C4-2B (cell line): ENCODE data around the gene GPC5.
"Not testable (repeated sequence)": the region's sequence is repeated elsewhere in the genome, so short reads cannot be mapped to it uniquely, and the experiment has no call there.

ENCODE experiments used
- H3K27ac ChIP-seq: fragments of 450-650 bp; 2 replicates; pipeline ENCODE4 v1.5.1; 2017
- ZFX ChIP-seq: fragments of 450-650 bp; IDR thresholded peaks from 2 replicates; pipeline ENCODE4 v1.6.1; 2017
- TF ChIP-seq, protein P1 (sequence below): fragments of 450-650 bp; conservative IDR thresholded peaks from 2 replicates; pipeline ENCODE4 v1.5.1; 2017; ENCODE audit warnings: mild to moderate bottlenecking

GPC5 gene

DNA sequence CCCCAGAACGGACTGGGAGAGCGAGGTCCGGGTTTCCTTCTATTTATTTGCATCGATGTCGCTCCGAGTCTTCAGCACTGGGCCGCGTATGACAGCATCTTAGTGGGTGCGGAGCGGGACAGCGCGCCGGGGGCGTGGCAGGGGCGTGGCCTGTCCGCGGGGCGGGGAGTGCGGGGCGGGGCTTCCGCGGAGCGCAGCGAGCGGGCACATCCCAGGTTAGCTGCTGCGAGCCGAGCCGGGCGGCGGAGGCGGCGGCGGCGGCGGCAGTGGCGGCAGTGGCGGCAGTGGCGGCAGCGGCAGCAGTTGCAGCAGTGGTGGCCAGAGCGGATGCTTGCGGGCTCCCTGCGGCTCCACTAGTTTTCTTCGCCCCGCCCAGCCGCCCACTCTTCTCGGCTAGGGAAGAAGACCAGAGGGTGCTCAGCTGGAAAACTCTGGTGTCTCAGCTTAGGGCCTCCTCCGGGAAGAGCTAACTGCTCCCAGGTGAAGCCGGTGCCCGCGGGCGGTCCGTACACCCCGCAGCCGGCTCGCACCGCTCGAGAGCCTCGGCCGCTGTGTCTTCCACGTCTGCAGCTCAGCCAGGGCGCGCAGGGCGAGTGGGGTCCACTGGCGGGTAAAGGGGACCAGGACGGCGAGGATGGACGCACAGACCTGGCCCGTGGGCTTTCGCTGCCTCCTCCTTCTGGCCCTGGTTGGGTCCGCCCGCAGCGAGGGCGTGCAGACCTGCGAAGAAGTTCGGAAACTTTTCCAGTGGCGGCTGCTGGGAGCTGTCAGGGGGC, at the start of gene GPC5:
Gene GPC5 (plus strand): TSS at position 209 of the 776 bp plus-strand sequence.
- H3K27ac ChIP-seq, result no peak within 1 kb of the TSS
- TF ChIP-seq ZFX, result no peak
- TF ChIP-seq, protein P1, sequence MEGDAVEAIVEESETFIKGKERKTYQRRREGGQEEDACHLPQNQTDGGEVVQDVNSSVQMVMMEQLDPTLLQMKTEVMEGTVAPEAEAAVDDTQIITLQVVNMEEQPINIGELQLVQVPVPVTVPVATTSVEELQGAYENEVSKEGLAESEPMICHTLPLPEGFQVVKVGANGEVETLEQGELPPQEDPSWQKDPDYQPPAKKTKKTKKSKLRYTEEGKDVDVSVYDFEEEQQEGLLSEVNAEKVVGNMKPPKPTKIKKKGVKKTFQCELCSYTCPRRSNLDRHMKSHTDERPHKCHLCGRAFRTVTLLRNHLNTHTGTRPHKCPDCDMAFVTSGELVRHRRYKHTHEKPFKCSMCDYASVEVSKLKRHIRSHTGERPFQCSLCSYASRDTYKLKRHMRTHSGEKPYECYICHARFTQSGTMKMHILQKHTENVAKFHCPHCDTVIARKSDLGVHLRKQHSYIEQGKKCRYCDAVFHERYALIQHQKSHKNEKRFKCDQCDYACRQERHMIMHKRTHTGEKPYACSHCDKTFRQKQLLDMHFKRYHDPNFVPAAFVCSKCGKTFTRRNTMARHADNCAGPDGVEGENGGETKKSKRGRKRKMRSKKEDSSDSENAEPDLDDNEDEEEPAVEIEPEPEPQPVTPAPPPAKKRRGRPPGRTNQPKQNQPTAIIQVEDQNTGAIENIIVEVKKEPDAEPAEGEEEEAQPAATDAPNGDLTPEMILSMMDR, result no peak

DNA sequence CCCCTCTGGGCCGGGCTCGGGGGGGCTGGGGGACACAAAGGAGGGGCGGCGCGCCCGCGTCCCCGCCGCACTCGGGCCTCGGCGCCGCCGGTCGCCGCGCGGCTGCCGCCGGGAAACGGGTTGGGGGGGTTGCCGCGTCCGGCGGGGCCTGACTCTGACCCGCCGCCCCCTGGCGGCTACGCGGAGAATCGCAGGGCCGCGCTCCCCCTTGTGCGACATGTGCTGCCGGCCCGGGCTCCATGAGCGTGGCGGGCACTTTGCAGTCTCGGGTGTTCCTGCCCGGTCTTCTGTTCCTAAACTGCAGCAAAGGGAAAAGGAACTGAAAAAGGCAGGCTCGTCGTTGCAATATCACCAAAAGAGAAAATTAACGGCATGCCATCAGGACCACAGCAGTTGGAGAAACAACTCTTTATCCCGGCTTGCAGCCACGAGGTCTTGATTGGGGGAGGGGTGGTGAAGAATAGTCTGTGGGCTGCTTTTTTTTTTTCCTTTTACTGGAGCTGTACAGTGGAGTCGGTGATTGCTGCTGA, 49.5 kb upstream of the GPC5 start:
- no peak for TF ChIP-seq ZFX
- TF ChIP-seq, protein P1, result peak; percentile 94
- H3K27ac ChIP-seq, result peak overlapping the region; percentile 100

DNA sequence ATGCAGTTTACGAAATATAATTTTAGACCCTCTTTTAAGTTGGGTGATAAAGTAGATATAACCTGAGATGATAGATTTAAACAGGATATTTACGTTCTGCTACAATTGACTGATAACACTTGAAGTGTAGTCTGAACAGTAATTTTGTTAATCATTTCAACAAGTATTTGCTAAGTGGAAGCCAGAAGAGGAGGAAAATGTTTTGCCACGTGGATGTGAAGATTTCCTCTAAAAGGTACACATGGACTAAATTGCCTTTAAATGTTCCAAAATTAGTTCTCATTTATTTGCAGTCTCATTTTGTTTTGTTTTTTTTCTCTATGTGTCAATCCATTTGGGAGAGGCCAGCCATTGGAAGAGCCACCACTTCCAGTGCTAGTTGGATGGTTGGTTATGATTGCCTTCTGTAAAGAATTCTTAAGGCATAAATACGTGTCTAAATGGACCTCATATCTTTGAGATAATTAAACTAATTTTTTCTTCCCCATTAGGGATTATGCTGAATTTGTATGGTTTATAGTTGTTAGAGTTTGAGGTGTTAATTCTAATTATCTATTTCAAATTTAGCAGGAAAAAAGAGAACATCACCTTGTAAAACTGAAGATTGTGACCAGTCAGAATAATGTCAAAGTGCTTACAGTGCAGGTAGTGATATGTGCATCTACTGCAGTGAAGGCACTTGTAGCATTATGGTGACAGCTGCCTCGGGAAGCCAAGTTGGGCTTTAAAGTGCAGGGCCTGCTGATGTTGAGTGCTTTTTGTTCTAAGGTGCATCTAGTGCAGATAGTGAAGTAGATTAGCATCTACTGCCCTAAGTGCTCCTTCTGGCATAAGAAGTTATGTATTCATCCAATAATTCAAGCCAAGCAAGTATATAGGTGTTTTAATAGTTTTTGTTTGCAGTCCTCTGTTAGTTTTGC, 48.2 kb upstream of the GPC5 start:
- no peak overlapping the region for H3K27ac ChIP-seq
- no peak for TF ChIP-seq ZFX
- TF ChIP-seq, protein P1, result no peak

DNA sequence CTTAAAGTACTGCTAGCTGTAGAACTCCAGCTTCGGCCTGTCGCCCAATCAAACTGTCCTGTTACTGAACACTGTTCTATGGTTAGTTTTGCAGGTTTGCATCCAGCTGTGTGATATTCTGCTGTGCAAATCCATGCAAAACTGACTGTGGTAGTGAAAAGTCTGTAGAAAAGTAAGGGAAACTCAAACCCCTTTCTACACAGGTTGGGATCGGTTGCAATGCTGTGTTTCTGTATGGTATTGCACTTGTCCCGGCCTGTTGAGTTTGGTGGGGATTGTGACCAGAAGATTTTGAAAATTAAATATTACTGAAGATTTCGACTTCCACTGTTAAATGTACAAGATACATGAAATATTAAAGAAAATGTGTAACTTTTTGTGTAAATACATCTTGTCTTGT, 47.3 kb upstream of the GPC5 start:
- no peak overlapping the region for H3K27ac ChIP-seq
- no peak for TF ChIP-seq ZFX
- TF ChIP-seq, protein P1, result no peak

DNA sequence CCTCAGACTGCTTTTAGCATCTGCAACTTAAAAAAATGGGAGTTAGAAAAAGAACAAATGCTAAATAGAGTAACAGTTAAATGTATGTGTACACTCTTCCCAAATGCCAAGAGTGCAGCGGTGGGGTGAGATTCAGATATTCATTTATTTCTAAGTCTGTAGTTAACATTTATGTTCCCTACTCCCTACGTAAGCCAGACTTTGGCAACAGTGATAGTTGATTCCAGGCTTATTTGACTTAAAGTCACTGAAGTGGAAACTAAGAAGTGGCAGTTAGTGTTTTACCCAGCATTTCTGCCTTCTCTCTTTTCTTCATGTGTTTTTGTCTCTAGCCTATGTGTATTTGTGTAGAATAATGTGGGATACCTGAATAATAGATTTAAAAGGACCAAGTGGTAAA, 46.4 kb upstream of the GPC5 start:
- TF ChIP-seq, protein P1, result no peak
- TF ChIP-seq ZFX, result no peak
- no peak overlapping the region for H3K27ac ChIP-seq

DNA sequence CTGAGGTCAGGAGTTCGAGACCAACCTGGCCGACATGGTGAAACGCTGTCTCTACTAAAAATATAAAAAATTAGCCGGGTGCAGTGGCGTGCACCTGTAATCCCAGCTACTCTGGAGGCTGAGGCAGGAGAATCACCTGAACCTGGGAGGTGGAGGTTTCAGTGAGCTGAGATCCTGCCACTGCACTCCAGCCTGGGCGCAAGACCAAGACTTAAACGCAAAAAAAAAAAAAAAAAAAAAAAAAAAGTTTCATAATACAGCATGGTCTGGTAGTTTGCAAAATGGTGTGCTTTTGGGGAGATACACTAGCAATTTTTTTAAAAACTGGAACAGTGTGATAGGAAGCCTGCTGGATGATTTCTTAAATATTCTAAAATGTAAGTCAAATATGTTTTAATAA, 45.5 kb upstream of the GPC5 start:
- H3K27ac ChIP-seq, result not testable (repeated sequence)

DNA sequence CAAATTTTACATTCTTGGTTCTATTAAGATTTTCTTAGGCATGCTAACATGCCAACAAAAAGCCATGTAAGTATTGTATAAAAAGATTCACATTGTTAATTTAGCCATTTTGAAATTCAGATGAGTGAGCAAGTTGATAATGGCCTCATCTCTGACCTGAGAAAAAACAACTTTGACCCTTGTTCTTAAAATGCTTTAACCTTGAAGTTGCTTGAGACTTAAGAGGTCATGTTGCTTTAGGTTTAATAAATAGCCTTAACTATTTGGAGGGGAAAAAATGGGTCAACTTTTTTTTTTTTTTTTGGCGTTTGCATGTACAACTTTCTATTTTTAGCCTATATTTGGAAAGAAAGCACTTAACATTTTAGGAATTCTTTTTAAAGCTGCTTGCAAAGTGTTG, 44.9 kb upstream of the GPC5 start:
- TF ChIP-seq, protein P1, result no peak
- no peak for TF ChIP-seq ZFX
- no peak overlapping the region for H3K27ac ChIP-seq
